Astrocyte (in vitro differentiated cells and primary cell): ENCODE measurements around the gene ADRA2C. TPM values are rescaled to one million over a fixed set of nuclear protein-coding genes. Genes with fewer than 3 reads are reported as not detected.

Source experiments
- DNase-seq: peaks from one replicate; pipeline ENCODE4 v3.0.0-alpha.2; 2010; ENCODE audit warnings: low read depth
- FAIRE-seq: peaks from 2 replicates; lab custom pipeline; 2011; peaks lifted over from hg19 to GRCh38; lab: Jason Lieb, UNC
- H2AFZ ChIP-seq: 2 replicates; pipeline ENCODE4 v1.6.0; 2012; ENCODE audit warnings: low read depth, low read length, inconsistent platforms
- H3K27ac ChIP-seq: 2 replicates; pipeline ENCODE4 v1.5.1; 2011; ENCODE audit warnings: low read depth, low read length, inconsistent platforms
- H3K27me3 ChIP-seq: 2 replicates; pipeline ENCODE4 v1.6.0; 2011; ENCODE audit warnings: low read length, inconsistent platforms; ENCODE audit not compliant: insufficient read depth
- H3K36me3 ChIP-seq: 2 replicates; pipeline ENCODE4 v1.5.1; 2011; ENCODE audit warnings: low read length, inconsistent platforms; ENCODE audit not compliant: insufficient read depth
- H3K4me1 ChIP-seq: 2 replicates; pipeline ENCODE4 v1.5.1; 2011; ENCODE audit warnings: low read length, inconsistent platforms; ENCODE audit not compliant: insufficient read depth
- H3K4me2 ChIP-seq: 2 replicates; pipeline ENCODE4 v1.6.0; 2012; ENCODE audit warnings: low read length, inconsistent platforms
- H3K4me3 ChIP-seq: 2 replicates; pipeline ENCODE4 v1.5.1; 2011; ENCODE audit warnings: low read depth, mild to moderate bottlenecking, low read length, inconsistent platforms; ENCODE audit not compliant: insufficient read depth
- H3K79me2 ChIP-seq: 2 replicates; pipeline ENCODE4 v1.6.0; 2012; ENCODE audit warnings: mild to moderate bottlenecking, low read length, inconsistent platforms; ENCODE audit not compliant: insufficient read depth
- H3K9ac ChIP-seq: 2 replicates; pipeline ENCODE4 v1.6.0; 2012; ENCODE audit warnings: mild to moderate bottlenecking, low read length, inconsistent platforms
- H3K9me3 ChIP-seq: 2 replicates; pipeline ENCODE4 v1.5.1; 2012; ENCODE audit warnings: low read depth, mild to moderate bottlenecking, low read length, inconsistent platforms; ENCODE audit not compliant: insufficient read depth
- H4K20me1 ChIP-seq: 2 replicates; pipeline ENCODE4 v1.6.0; 2012; ENCODE audit warnings: low read length, inconsistent platforms; ENCODE audit not compliant: insufficient read depth
- H3K27ac Mint-ChIP-seq: one replicate; pipeline ENCODE4 v1.8.0; 2021; ENCODE audit warnings: mild to moderate bottlenecking, mixed read lengths; ENCODE audit not compliant: unreplicated experiment
- H3K27me3 Mint-ChIP-seq: one replicate; pipeline ENCODE4 v1.8.0; 2021; ENCODE audit warnings: low read depth, mixed read lengths; ENCODE audit not compliant: unreplicated experiment
- H3K36me3 Mint-ChIP-seq: one replicate; pipeline ENCODE4 v1.8.0; 2021; ENCODE audit warnings: low read depth, mixed read lengths; ENCODE audit not compliant: unreplicated experiment
- H3K4me1 Mint-ChIP-seq: one replicate; pipeline ENCODE4 v1.8.0; 2021; ENCODE audit warnings: low read depth, mixed read lengths; ENCODE audit not compliant: unreplicated experiment
- H3K4me3 Mint-ChIP-seq: one replicate; pipeline ENCODE4 v1.8.0; 2021; ENCODE audit warnings: mild to moderate bottlenecking, moderate library complexity, mixed read lengths; ENCODE audit not compliant: unreplicated experiment
- H3K9me3 Mint-ChIP-seq: one replicate; pipeline ENCODE4 v1.8.0; 2021; ENCODE audit warnings: mild to moderate bottlenecking, mixed read lengths; ENCODE audit not compliant: unreplicated experiment
- EZH2 ChIP-seq: IDR thresholded peaks from 2 replicates; pipeline ENCODE4 v1.6.1; 2012; ENCODE audit warnings: mild to moderate bottlenecking, low read length, inconsistent platforms; ENCODE audit not compliant: insufficient read depth
- total RNA-seq: library from RNA; stranded (reverse); gene quantifications from 2 replicates; pipeline ENCODE4 v1.2.1, GENCODE V29; 2021
- TF ChIP-seq, protein P1 (sequence below): IDR thresholded peaks from 2 replicates; pipeline ENCODE4 v1.5.1; 2011; ENCODE audit warnings: low read depth, mild to moderate bottlenecking, inconsistent platforms, low read length, moderate library complexity; ENCODE audit not compliant: insufficient read depth

ADRA2C gene
- total RNA-seq, 1 donor from 2014 or later = 4.2 TPM

DNA sequence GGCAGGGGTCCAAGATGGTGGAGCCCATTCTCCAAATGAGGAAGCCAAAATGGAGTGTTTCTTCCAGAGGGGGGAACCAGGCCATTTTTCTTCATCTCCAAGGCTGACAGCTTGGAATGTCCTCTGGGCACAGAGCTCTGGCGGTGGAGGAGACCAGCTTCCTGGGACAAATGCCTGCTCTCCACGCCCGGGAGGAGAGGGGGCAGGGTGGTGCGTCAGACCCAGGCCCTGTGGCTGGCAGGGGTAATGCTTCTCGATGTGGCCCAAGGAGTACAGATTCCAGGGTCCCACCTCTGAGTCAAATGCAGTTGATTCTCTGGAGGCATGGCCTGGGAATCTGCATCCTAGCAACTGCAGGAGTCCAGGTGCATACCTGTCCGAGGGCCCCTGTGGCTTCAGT, 44.6 kb upstream of the ADRA2C start:
- Histone ChIP-seq H3K4me3 (no peak overlapping the region), H4K20me1 (no peaks in the 10 kb centered on the region), H3K4me1 (no peaks in the 10 kb centered on the region), H3K27ac (no peak overlapping the region), H3K79me2 (no peaks in the 10 kb centered on the region), H2AFZ (no peak overlapping the region), H3K4me2 (no peak overlapping the region), H3K27me3 (peaks cover 14% of the 10 kb centered on the region), H3K36me3 (no peaks in the 10 kb centered on the region), H3K9me3 (peaks cover 4% of the 10 kb centered on the region), H3K9ac (no peak overlapping the region)
- TF ChIP-seq, protein P1, sequence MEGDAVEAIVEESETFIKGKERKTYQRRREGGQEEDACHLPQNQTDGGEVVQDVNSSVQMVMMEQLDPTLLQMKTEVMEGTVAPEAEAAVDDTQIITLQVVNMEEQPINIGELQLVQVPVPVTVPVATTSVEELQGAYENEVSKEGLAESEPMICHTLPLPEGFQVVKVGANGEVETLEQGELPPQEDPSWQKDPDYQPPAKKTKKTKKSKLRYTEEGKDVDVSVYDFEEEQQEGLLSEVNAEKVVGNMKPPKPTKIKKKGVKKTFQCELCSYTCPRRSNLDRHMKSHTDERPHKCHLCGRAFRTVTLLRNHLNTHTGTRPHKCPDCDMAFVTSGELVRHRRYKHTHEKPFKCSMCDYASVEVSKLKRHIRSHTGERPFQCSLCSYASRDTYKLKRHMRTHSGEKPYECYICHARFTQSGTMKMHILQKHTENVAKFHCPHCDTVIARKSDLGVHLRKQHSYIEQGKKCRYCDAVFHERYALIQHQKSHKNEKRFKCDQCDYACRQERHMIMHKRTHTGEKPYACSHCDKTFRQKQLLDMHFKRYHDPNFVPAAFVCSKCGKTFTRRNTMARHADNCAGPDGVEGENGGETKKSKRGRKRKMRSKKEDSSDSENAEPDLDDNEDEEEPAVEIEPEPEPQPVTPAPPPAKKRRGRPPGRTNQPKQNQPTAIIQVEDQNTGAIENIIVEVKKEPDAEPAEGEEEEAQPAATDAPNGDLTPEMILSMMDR = no peak
- TF ChIP-seq EZH2 = no peak
- H3K36me3 Mint-ChIP-seq = no peaks in the 10 kb centered on the region
- H3K27me3 Mint-ChIP-seq = peaks cover 42% of the 10 kb centered on the region
- no peak overlapping the region for H3K4me3 Mint-ChIP-seq
- no peak for DNase-seq
- no peaks in the 10 kb centered on the region for H3K4me1 Mint-ChIP-seq
- no peak overlapping the region for H3K27ac Mint-ChIP-seq
- peaks cover 14% of the 10 kb centered on the region for H3K9me3 Mint-ChIP-seq
- FAIRE-seq = no peak

- Histone ChIP-seq H4K20me1 (no peaks in the 10 kb centered on the region), H3K36me3 (no peaks in the 10 kb centered on the region), H3K27ac (no peak overlapping the region), H3K79me2 (no peaks in the 10 kb centered on the region), H3K4me2 (no peak overlapping the region), H3K9me3 (peaks cover 4% of the 10 kb centered on the region), H3K4me1 (no peaks in the 10 kb centered on the region), H3K4me3 (no peak overlapping the region), H3K27me3 (peaks cover 14% of the 10 kb centered on the region), H2AFZ (no peak overlapping the region), H3K9ac (no peak overlapping the region)
- Mint-ChIP-seq H3K36me3 (no peaks in the 10 kb centered on the region), H3K4me3 (no peak overlapping the region), H3K9me3 (peaks cover 14% of the 10 kb centered on the region), H3K27ac (no peak overlapping the region), H3K4me1 (no peaks in the 10 kb centered on the region), H3K27me3 (peaks cover 39% of the 10 kb centered on the region)
- no peak for DNase-seq
- TF ChIP-seq, protein P1 = no peak
- TF ChIP-seq EZH2 = no peak
- no peak for FAIRE-seq
These were observed 43.5 kb upstream of the ADRA2C start for GRCh38 chr4:3722446-3723231.

- Mint-ChIP-seq H3K4me3 (no peak overlapping the region), H3K4me1 (no peaks in the 10 kb centered on the region), H3K9me3 (peaks cover 8% of the 10 kb centered on the region), H3K36me3 (no peaks in the 10 kb centered on the region), H3K27ac (no peak overlapping the region), H3K27me3 (peaks cover 35% of the 10 kb centered on the region)
- Histone ChIP-seq H3K27me3 (peaks cover 14% of the 10 kb centered on the region), H3K9ac (no peak overlapping the region), H3K4me3 (no peak overlapping the region), H3K9me3 (peaks cover 1% of the 10 kb centered on the region), H3K27ac (no peak overlapping the region), H3K4me2 (no peak overlapping the region), H3K4me1 (no peaks in the 10 kb centered on the region), H4K20me1 (no peaks in the 10 kb centered on the region), H3K36me3 (no peaks in the 10 kb centered on the region), H2AFZ (no peak overlapping the region), H3K79me2 (no peaks in the 10 kb centered on the region)
- no peak for TF ChIP-seq EZH2
- TF ChIP-seq, protein P1 = no peak
- FAIRE-seq = no peak
- DNase-seq = no peak
These were observed 42.9 kb upstream of the ADRA2C start for GRCh38 chr4:3723232-3723642.
